Activated CD4-positive, alpha-beta T cell treated with anti-CD3 and anti-CD28 coated beads, Interleukin-2, amount 10 ng/mL, durations not matched to agents 7 days and 5 days (primary cell): ENCODE measurements around the gene CDH4. TPM values are rescaled to one million over a fixed set of nuclear protein-coding genes. Genes with fewer than 3 reads are reported as not detected.

Experiments used
- CTCF ChIA-PET: fragments of 350-600 bp; sonication (Branson Sonifier 250); formaldehyde crosslinking; loops from one replicate; lab custom pipeline; 2021; ENCODE audit warnings: antibody characterized with exemption; lab: Charles Lee
- POLR2A ChIA-PET: fragments of 350-600 bp; sonication (Branson Sonifier 250); formaldehyde crosslinking; loops from one replicate; lab custom pipeline; 2021; ENCODE audit warnings: antibody characterized with exemption; lab: Charles Lee
- DNase-seq: peaks from one replicate; pipeline ENCODE4 v3.0.0-alpha.2; 2020
- H3K27ac Mint-ChIP-seq: one replicate; pipeline ENCODE4 v1.8.0; 2021; ENCODE audit warnings: mild to moderate bottlenecking, moderate library complexity, mixed read lengths
- H3K27me3 Mint-ChIP-seq: one replicate; pipeline ENCODE4 v1.8.0; 2021; ENCODE audit warnings: mixed read lengths
- H3K36me3 Mint-ChIP-seq: one replicate; pipeline ENCODE4 v1.8.0; 2021; ENCODE audit warnings: low read depth, mixed read lengths
- H3K4me1 Mint-ChIP-seq: one replicate; pipeline ENCODE4 v1.8.0; 2021; ENCODE audit warnings: mixed read lengths
- H3K4me3 Mint-ChIP-seq: one replicate; pipeline ENCODE4 v1.8.0; 2021; ENCODE audit warnings: mild to moderate bottlenecking, moderate library complexity, mixed read lengths
- H3K9me3 Mint-ChIP-seq: one replicate; pipeline ENCODE4 v1.8.0; 2021; ENCODE audit warnings: mixed read lengths
- total RNA-seq, 2 experiments: library from RNA; stranded (reverse); gene quantifications; one replicate each; pipeline ENCODE4 v1.2.3, GENCODE V29; 2021

Gene CDH4
- total RNA-seq, 2 experiments from 2014 or later = not detected

GRCh38 chr20:61753316-61753942, 501.4 kb downstream of the CDH4 start:
- POLR2A ChIA-PET = no interaction called here
- H3K4me3 Mint-ChIP-seq = no peak overlapping the region
- H3K9me3 Mint-ChIP-seq = peaks cover 6% of the 10 kb centered on the region
- no peaks in the 10 kb centered on the region for H3K36me3 Mint-ChIP-seq
- no peak for DNase-seq
- no peaks in the 10 kb centered on the region for H3K4me1 Mint-ChIP-seq
- CTCF ChIA-PET = no interaction called here
- H3K27me3 Mint-ChIP-seq = no peaks in the 10 kb centered on the region
- no peak overlapping the region for H3K27ac Mint-ChIP-seq

GRCh38 chr20:61753987-61754956, 502.2 kb downstream of the CDH4 start:
- H3K4me1 Mint-ChIP-seq = no peaks in the 10 kb centered on the region
- ChIA-PET CTCF (no interaction called here), POLR2A (no interaction called here)
- no peak overlapping the region for H3K27ac Mint-ChIP-seq
- H3K27me3 Mint-ChIP-seq = no peaks in the 10 kb centered on the region
- DNase-seq = no peak
- H3K9me3 Mint-ChIP-seq = peaks cover 6% of the 10 kb centered on the region
- no peak overlapping the region for H3K4me3 Mint-ChIP-seq
- H3K36me3 Mint-ChIP-seq = no peaks in the 10 kb centered on the region

GRCh38 chr20:61754976-61755778, 503.1 kb downstream of the CDH4 start:
- ChIA-PET POLR2A (no interaction called here), CTCF (no interaction called here)
- Mint-ChIP-seq H3K4me3 (no peak overlapping the region), H3K27ac (no peak overlapping the region), H3K4me1 (no peaks in the 10 kb centered on the region), H3K9me3 (peaks cover 2% of the 10 kb centered on the region), H3K36me3 (no peaks in the 10 kb centered on the region), H3K27me3 (no peaks in the 10 kb centered on the region)
- no peak for DNase-seq

GRCh38 chr20:61755971-61756845, 504.1 kb downstream of the CDH4 start:
- Mint-ChIP-seq H3K36me3 (no peaks in the 10 kb centered on the region), H3K27me3 (no peaks in the 10 kb centered on the region), H3K4me1 (no peaks in the 10 kb centered on the region), H3K27ac (no peak overlapping the region), H3K9me3 (no peaks in the 10 kb centered on the region), H3K4me3 (no peak overlapping the region)
- DNase-seq = no peak
- ChIA-PET CTCF (no interaction called here), POLR2A (no interaction called here)

GRCh38 chr20:61756966-61757677, 505.1 kb downstream of the CDH4 start:
- H3K4me1 Mint-ChIP-seq = no peaks in the 10 kb centered on the region
- ChIA-PET POLR2A (no interaction called here), CTCF (interaction anchor here (0.6 kb wide), 1 partner anchor 44 kb away, joined by 3 read pairs; no protein-coding TSS in a partner anchor)
- no peak for DNase-seq
- H3K4me3 Mint-ChIP-seq = no peak overlapping the region
- no peak overlapping the region for H3K27ac Mint-ChIP-seq
- H3K36me3 Mint-ChIP-seq = no peaks in the 10 kb centered on the region
- no peaks in the 10 kb centered on the region for H3K9me3 Mint-ChIP-seq
- no peaks in the 10 kb centered on the region for H3K27me3 Mint-ChIP-seq

- ChIA-PET CTCF (interaction anchor here (0.6 kb wide), 1 partner anchor 43 kb away, joined by 3 read pairs; no protein-coding TSS in a partner anchor), POLR2A (no interaction called here)
- no peak overlapping the region for H3K27ac Mint-ChIP-seq
- H3K9me3 Mint-ChIP-seq = no peaks in the 10 kb centered on the region
- no peaks in the 10 kb centered on the region for H3K27me3 Mint-ChIP-seq
- DNase-seq = no peak
- H3K36me3 Mint-ChIP-seq = no peaks in the 10 kb centered on the region
- no peak overlapping the region for H3K4me3 Mint-ChIP-seq
- H3K4me1 Mint-ChIP-seq = no peaks in the 10 kb centered on the region
Observed at GRCh38 chr20:61757678-61758563, 505.9 kb downstream of the CDH4 start.

GRCh38 chr20:61758564-61759200, 506.6 kb downstream of the CDH4 start:
- ChIA-PET POLR2A (no interaction called here), CTCF (no interaction called here)
- Mint-ChIP-seq H3K27me3 (no peaks in the 10 kb centered on the region), H3K4me3 (no peak overlapping the region), H3K36me3 (no peaks in the 10 kb centered on the region), H3K9me3 (no peaks in the 10 kb centered on the region), H3K4me1 (no peaks in the 10 kb centered on the region), H3K27ac (no peak overlapping the region)
- no peak for DNase-seq

GRCh38 chr20:61759286-61760065, 507.4 kb downstream of the CDH4 start:
- no peaks in the 10 kb centered on the region for H3K36me3 Mint-ChIP-seq
- H3K27ac Mint-ChIP-seq = no peak overlapping the region
- ChIA-PET POLR2A (no interaction called here), CTCF (no interaction called here)
- no peaks in the 10 kb centered on the region for H3K4me1 Mint-ChIP-seq
- no peaks in the 10 kb centered on the region for H3K27me3 Mint-ChIP-seq
- H3K9me3 Mint-ChIP-seq = no peaks in the 10 kb centered on the region
- H3K4me3 Mint-ChIP-seq = no peak overlapping the region
- no peak for DNase-seq

GRCh38 chr20:61760321-61760720, 508.3 kb downstream of the CDH4 start:
- H3K27me3 Mint-ChIP-seq = no peaks in the 10 kb centered on the region
- no peak overlapping the region for H3K27ac Mint-ChIP-seq
- no peak for DNase-seq
- ChIA-PET POLR2A (no interaction called here), CTCF (no interaction called here)
- no peak overlapping the region for H3K4me3 Mint-ChIP-seq
- H3K4me1 Mint-ChIP-seq = no peaks in the 10 kb centered on the region
- H3K9me3 Mint-ChIP-seq = no peaks in the 10 kb centered on the region
- no peaks in the 10 kb centered on the region for H3K36me3 Mint-ChIP-seq

- Mint-ChIP-seq H3K36me3 (no peaks in the 10 kb centered on the region), H3K4me3 (no peak overlapping the region)
- POLR2A ChIA-PET = no interaction called here
Observed at GRCh38 chr20:61760731-61761130, 508.7 kb downstream of the CDH4 start.

More at GRCh38 chr20:61760731-61761130, 508.7 kb downstream of the CDH4 start:
- no peaks in the 10 kb centered on the region for H3K27me3 Mint-ChIP-seq
- DNase-seq = no peak
- H3K9me3 Mint-ChIP-seq = no peaks in the 10 kb centered on the region
- no peaks in the 10 kb centered on the region for H3K4me1 Mint-ChIP-seq
- CTCF ChIA-PET = no interaction called here
- no peak overlapping the region for H3K27ac Mint-ChIP-seq
